Small intestine (tissue), 7 donors: ENCODE measurements around the gene POMT2. TPM values are rescaled to one million over a fixed set of nuclear protein-coding genes. Genes with fewer than 3 reads are reported as not detected.

Source experiments
- DNase-seq, 2 donors: peaks; one replicate each; pipeline versions ENCODE4 v3.0.0 to v3.0.0-alpha.2; 2013
- FAIRE-seq: peaks from 2 replicates; lab custom pipeline; 2012; peaks lifted over from hg19 to GRCh38; lab: Jason Lieb, UNC
- H3K27ac ChIP-seq, 3 donors: one replicate each; pipeline ENCODE4 v1.5.1; 2013; ENCODE audit warnings: low read length in 2 of 3, mild to moderate bottlenecking in 2 of 3, control low read depth in 1 of 3, inconsistent platforms in 1 of 3, low read depth in 1 of 3, moderate library complexity in 1 of 3
- H3K27me3 ChIP-seq, 3 donors: one replicate each; pipeline ENCODE4 v1.6.1; 2013; ENCODE audit warnings: low read length in 3 of 3, inconsistent platforms in 1 of 3; ENCODE audit not compliant: control insufficient read depth in 3 of 3, insufficient read depth in 3 of 3
- H3K36me3 ChIP-seq, 3 donors: one replicate each; pipeline ENCODE4 v1.6.1; 2013; ENCODE audit warnings: low read length in 3 of 3, inconsistent platforms in 1 of 3, low read depth in 1 of 3, mild to moderate bottlenecking in 1 of 3, moderate library complexity in 1 of 3; ENCODE audit not compliant: control insufficient read depth in 3 of 3, insufficient read depth in 2 of 3
- H3K4me1 ChIP-seq, 3 donors: one replicate each; pipeline ENCODE4 v1.6.1; 2013; ENCODE audit warnings: low read length in 2 of 3, inconsistent platforms in 1 of 3, low read depth in 1 of 3, mild to moderate bottlenecking in 1 of 3, moderate library complexity in 1 of 3; ENCODE audit not compliant: control insufficient read depth in 3 of 3, insufficient read depth in 2 of 3
- H3K4me3 ChIP-seq, 3 donors: one replicate each; pipeline ENCODE4 v1.5.1; 2013; ENCODE audit warnings: low read length in 3 of 3, control low read depth in 1 of 3, inconsistent platforms in 1 of 3, low read depth in 1 of 3, mild to moderate bottlenecking in 1 of 3, moderate library complexity in 1 of 3
- H3K9me3 ChIP-seq, 2 donors: one replicate each; pipeline ENCODE4 v1.6.1; 2013; ENCODE audit warnings: low read depth in 1 of 2, low read length in 1 of 2; ENCODE audit not compliant: control insufficient read depth in 2 of 2, insufficient read depth in 1 of 2
- WGBS, 3 donors: extraction: QIAGEN DNeasy Blood & Tissue Kit; methylation state at CpG; one replicate each; pipeline ENCODE4 v1.1.7; 2013; 5-methylcytosine and 5-hydroxymethylcytosine counted together
- polyA plus RNA-seq, 4 donors: library from polyadenylated mRNA; stranded (reverse) in 3 of 4; unstranded in 1 of 4; fragments of 200-250 nt in 3 of 4; fragments of 120-200 nt in 1 of 4; gene quantifications; one replicate each; pipeline versions ENCODE4 v1.2.1 to v1.2.3, GENCODE V29; 2013
- donor health status: healthy with polysubstance abuse.
- donor health status: control.
- donor health status: control.
- donor health status: Bipolar disorder and iron deficiency.
- donor health status: healthy.

Gene POMT2
- polyA plus RNA-seq, 4 donors: 9.7 to 13.3 (median 10.7) TPM

DNA sequence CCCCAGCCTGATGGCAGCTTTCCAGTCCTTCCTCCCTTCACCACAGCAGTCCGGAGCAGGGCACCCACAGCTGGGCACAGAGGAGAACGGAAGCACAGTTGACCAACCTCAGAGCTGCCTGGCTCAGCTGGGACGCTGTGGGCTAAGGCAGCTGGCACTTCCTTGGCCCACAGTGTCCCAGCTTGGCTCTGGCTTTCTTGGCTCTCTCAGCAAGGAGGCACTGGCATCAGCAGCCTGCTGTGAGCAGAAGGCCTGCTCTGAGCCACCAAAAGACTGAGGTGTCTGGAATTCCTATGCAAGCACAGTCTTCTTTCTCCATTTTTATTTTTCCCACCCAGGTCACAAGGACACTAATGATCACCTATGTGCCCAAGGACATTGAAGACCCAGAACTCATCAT is 82.3 kb downstream of the POMT2 start:
- H3K36me3 ChIP-seq: peaks cover 0 to 7% (median 0%) of the 10 kb centered on the region in 3 donors
- DNase-seq: no peak
- no peaks in the 10 kb centered on the region for H3K9me3 ChIP-seq
- 56 to 77% (median 77%) methylated on average over 3 of the region's 3 CpGs for WGBS, 3 donors
- FAIRE-seq: no peak
- no peak overlapping the region for H3K4me3 ChIP-seq
- no peaks in the 10 kb centered on the region for H3K27me3 ChIP-seq
- H3K27ac ChIP-seq: no peak overlapping the region
- no peaks in the 10 kb centered on the region for H3K4me1 ChIP-seq

DNA sequence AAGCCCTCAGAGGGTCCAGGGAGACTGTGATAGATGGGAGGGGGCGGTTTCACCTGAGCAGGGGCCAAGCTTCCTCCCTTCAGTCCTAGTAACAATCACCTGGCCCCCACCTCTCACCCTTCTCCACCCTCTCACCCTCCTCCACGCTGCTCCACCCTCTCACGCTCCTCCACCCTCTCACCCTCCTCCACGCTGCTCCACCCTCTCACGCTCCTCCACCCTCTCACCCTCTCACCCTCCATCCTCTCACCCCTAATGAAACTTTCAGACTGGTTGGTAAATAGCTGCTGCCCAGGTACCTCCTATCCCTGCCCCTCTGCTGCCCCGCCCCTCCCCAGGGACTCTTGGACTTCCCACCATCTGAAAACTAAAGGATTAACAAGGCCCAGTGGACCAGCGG is 83.9 kb downstream of the POMT2 start:
- no peak overlapping the region for H3K27ac ChIP-seq
- WGBS, 3 donors: 39 to 68% (median 63%) methylated on average over 7 of the region's 7 CpGs
- FAIRE-seq (no peak), DNase-seq (no peak)
- no peak overlapping the region for H3K4me3 ChIP-seq
- no peaks in the 10 kb centered on the region for H3K27me3 ChIP-seq
- H3K36me3 ChIP-seq: peaks cover 0 to 2% (median 0%) of the 10 kb centered on the region in 3 donors
- H3K9me3 ChIP-seq: no peaks in the 10 kb centered on the region
- no peaks in the 10 kb centered on the region for H3K4me1 ChIP-seq

DNA sequence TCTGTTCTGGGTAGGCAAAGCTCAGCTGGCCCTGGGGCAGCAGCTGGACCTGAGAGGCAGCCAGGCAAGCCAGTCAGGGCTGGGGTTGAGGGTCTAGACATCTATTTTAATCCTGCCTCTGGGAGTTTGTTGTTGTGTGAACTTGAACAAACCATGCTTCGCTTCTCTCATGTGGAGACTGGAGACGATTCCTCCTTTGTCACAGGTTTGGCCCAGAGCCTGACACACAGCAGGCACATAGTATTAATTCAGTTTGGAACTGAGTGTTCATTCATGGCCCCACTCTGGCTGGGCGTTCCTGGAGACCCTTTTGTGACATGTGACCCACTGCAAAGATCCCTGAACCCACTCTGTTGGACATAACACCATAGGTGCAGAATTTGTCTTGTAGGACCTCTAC is 89.0 kb downstream of the POMT2 start:
- DNase-seq: no peak
- Histone ChIP-seq H3K27me3 (no peaks in the 10 kb centered on the region), H3K27ac (no peak overlapping the region), H3K9me3 (no peaks in the 10 kb centered on the region), H3K4me1 (no peaks in the 10 kb centered on the region), H3K36me3 (no peaks in the 10 kb centered on the region), H3K4me3 (no peak overlapping the region)
- WGBS, 3 donors: 71 to 77% (median 72%) methylated on average over 3 of the region's 3 CpGs
- no peak for FAIRE-seq

DNA sequence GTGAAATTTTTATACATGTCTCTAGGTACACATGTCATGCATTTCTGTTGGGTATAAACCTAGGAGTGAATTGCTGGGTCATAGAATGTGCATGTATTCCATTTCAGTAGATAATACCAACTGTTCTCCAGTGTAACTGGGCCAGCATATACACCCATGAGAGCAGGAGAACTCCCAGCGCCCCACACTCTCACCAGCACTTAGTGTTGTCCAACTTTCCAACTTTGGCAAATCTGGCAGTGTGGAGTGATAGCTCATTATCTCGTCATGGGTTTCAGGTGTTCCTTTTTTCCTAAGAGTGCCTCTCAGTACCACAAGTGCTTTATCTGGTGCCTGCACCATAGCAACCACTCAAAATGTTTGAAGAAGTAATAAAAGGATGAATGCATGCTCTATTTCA is 89.8 kb downstream of the POMT2 start:
- Histone ChIP-seq H3K9me3 (no peaks in the 10 kb centered on the region), H3K27me3 (no peaks in the 10 kb centered on the region), H3K4me3 (no peak overlapping the region), H3K4me1 (no peaks in the 10 kb centered on the region), H3K36me3 (no peaks in the 10 kb centered on the region), H3K27ac (no peak overlapping the region)
- WGBS, 3 donors: 69 to 73% (median 72%) methylated on average over 2 of the region's 2 CpGs
- no peak for FAIRE-seq
- DNase-seq: no peak

DNA sequence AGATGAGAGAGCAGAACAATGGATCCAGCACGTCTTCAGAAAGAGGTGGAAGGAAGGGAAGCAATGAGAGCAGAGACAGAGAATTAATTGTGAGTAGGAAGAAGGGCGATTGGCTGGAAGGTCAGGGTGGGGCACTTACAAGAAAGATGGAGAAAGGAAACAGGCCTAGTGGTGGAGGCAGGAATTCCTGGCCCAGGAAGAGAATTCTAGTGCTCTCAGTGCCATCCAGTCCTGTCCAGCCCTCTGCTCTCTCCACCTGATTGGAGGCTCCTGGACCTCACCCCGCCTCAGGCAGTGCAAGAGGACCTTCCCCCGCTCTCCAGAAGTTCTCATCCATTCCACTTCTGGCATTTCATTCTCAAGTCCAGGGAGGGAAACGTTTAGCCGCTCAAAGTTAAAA is 92.6 kb downstream of the POMT2 start:
- Histone ChIP-seq H3K36me3 (peaks cover 0 to 3% (median 0%) of the 10 kb centered on the region in 3 donors), H3K4me1 (no peaks in the 10 kb centered on the region), H3K27ac (no peak overlapping the region), H3K4me3 (no peak overlapping the region), H3K27me3 (no peaks in the 10 kb centered on the region), H3K9me3 (no peaks in the 10 kb centered on the region)
- WGBS, 3 donors: 61 to 71% (median 62%) methylated on average over 6 of the region's 6 CpGs
- FAIRE-seq (no peak), DNase-seq (no peak)

DNA sequence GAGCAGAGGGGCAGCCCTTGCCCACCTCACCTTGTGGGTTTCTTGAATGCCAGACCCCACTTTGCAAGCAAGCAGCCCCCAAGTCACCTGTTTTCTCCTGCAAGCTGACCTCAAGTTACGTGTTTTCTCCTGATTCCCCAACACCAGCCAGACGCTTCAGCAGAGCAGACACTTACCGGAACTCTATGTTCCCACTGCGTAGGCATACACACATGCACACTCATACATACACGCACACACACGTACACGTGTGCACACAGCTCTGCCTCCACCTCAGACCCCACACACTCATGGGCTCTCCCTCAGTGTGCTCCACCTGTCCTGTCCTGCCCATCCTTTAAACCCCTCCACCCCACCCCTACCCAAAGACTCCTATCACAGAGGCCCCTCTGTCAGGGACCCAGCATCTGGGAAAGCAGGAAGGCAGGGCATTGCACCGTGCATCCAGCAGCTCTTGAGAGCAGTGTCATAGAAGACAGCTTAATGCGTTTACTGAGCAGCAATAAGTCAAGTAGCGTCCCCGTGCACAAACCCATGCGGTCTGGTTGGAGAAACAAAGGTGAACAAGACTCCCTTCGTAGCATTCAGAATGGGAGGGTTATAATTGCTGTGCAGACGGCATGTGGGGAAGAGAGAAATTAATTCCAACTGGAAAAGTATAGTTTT is 94.7 kb downstream of the POMT2 start:
- 80 to 88% (median 81%) methylated on average over 14 of the region's 14 CpGs for WGBS, 3 donors
- no peak overlapping the region for H3K4me3 ChIP-seq
- no peaks in the 10 kb centered on the region for H3K9me3 ChIP-seq
- FAIRE-seq (no peak), DNase-seq (no peak)
- no peaks in the 10 kb centered on the region for H3K4me1 ChIP-seq
- no peak overlapping the region for H3K27ac ChIP-seq
- no peaks in the 10 kb centered on the region for H3K27me3 ChIP-seq
- peaks cover 0 to 3% (median 0%) of the 10 kb centered on the region in 3 donors for H3K36me3 ChIP-seq

DNA sequence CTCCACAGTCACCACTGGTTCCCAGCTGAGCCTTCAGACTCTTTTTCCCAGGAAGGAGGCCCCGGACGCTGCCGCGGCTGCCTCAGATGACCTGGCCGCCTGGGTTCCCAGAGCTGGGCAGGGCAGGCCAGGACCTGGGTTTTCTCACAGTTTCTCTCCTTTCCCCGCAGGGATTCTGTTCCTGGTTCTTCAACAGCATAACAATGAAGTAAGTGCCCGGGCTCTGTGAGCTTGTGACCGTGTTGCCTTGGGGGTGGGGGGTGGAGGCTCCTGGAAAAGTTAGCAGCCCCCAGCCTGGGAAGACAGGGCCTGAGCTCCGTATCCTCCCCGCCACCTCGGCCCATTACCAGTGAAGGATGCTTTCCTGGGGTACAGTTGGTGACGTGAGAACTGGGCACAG is 95.4 kb downstream of the POMT2 start:
- H3K27me3 ChIP-seq: no peaks in the 10 kb centered on the region
- no peak for FAIRE-seq
- 80 to 86% (median 81%) methylated on average over 12 of the region's 12 CpGs for WGBS, 3 donors

More for the DNA sequence above, 95.4 kb downstream of the POMT2 start:
- no peak for DNase-seq
- H3K27ac ChIP-seq: no peak overlapping the region
- no peaks in the 10 kb centered on the region for H3K9me3 ChIP-seq
- peaks cover 0 to 3% (median 0%) of the 10 kb centered on the region in 3 donors for H3K36me3 ChIP-seq
- no peaks in the 10 kb centered on the region for H3K4me1 ChIP-seq
- no peak overlapping the region for H3K4me3 ChIP-seq
